ENCODE data around the gene RPF1.
A peak's percentile ranks its signal among the peaks of the same experiment; 100 is the strongest.

Gene RPF1

GRCh38 chr1:84452436-84452835 lies 26.6 kb upstream of the RPF1 start:
- Histone ChIP-seq H3K4me3 (ENCODE audit: low read length) (no peak overlapping the region), H3K9ac (ENCODE audit: low read length) (no peak overlapping the region), H3K9me3 (ENCODE audit: control insufficient read depth, low read length) (no peaks in the 10 kb centered on the region), H3K27me3 (ENCODE audit: control insufficient read depth, insufficient read depth, low read length) (peaks cover 4% of the 10 kb centered on the region), H3K36me3 (ENCODE audit: control insufficient read depth, insufficient read depth, low read length) (no peaks in the 10 kb centered on the region), H3K4me1 (ENCODE audit: control insufficient read depth, insufficient read depth, low read length) (no peaks in the 10 kb centered on the region)

GRCh38 chr1:84462118-84462517 lies 16.9 kb upstream of the RPF1 start:
- Histone ChIP-seq H3K27me3 (ENCODE audit: control insufficient read depth, insufficient read depth, low read length) (peaks cover 3% of the 10 kb centered on the region), H3K9me3 (ENCODE audit: control insufficient read depth, low read length) (no peaks in the 10 kb centered on the region), H3K36me3 (ENCODE audit: control insufficient read depth, insufficient read depth, low read length) (no peaks in the 10 kb centered on the region), H3K4me1 (ENCODE audit: control insufficient read depth, insufficient read depth, low read length) (no peaks in the 10 kb centered on the region), H3K9ac (ENCODE audit: low read length) (no peak overlapping the region), H3K4me3 (ENCODE audit: low read length) (no peak overlapping the region)

GRCh38 chr1:84467298-84467697 lies 11.8 kb upstream of the RPF1 start:
- Histone ChIP-seq H3K36me3 (ENCODE audit: control insufficient read depth, insufficient read depth, low read length) (no peaks in the 10 kb centered on the region), H3K4me3 (ENCODE audit: low read length) (no peak overlapping the region), H3K27me3 (ENCODE audit: control insufficient read depth, insufficient read depth, low read length) (peaks cover 12% of the 10 kb centered on the region), H3K9me3 (ENCODE audit: control insufficient read depth, low read length) (no peaks in the 10 kb centered on the region), H3K4me1 (ENCODE audit: control insufficient read depth, insufficient read depth, low read length) (no peaks in the 10 kb centered on the region), H3K9ac (ENCODE audit: low read length) (no peak overlapping the region)

- Histone ChIP-seq H3K9ac (ENCODE audit: low read length) (no peak overlapping the region), H3K27me3 (ENCODE audit: control insufficient read depth, insufficient read depth, low read length) (peaks cover 20% of the 10 kb centered on the region), H3K4me3 (ENCODE audit: low read length) (no peak overlapping the region), H3K4me1 (ENCODE audit: control insufficient read depth, insufficient read depth, low read length) (peaks cover 6% of the 10 kb centered on the region), H3K9me3 (ENCODE audit: control insufficient read depth, low read length) (no peaks in the 10 kb centered on the region), H3K36me3 (ENCODE audit: control insufficient read depth, insufficient read depth, low read length) (peaks cover under 1% of the 10 kb centered on the region)
Observed at GRCh38 chr1:84476225-84476624, 2.8 kb upstream of the RPF1 start.

GRCh38 chr1:84479998-84480397 lies 932 bp downstream of the RPF1 start:
- Histone ChIP-seq H3K27me3 (ENCODE audit: control insufficient read depth, insufficient read depth, low read length) (peaks cover 8% of the 10 kb centered on the region), H3K4me1 (ENCODE audit: control insufficient read depth, insufficient read depth, low read length) (peaks cover 8% of the 10 kb centered on the region), H3K36me3 (ENCODE audit: control insufficient read depth, insufficient read depth, low read length) (peaks cover 6% of the 10 kb centered on the region), H3K9ac (ENCODE audit: low read length) (peak overlapping the region; percentile 71), H3K9me3 (ENCODE audit: control insufficient read depth, low read length) (no peaks in the 10 kb centered on the region), H3K4me3 (ENCODE audit: low read length) (peak overlapping the region; percentile 53)

GRCh38 chr1:84480650-84481049 lies 1.6 kb downstream of the RPF1 start:
- H3K9ac ChIP-seq (ENCODE audit: low read length), result no peak overlapping the region

GRCh38 chr1:84481317-84481716 lies 2.3 kb downstream of the RPF1 start:
- Histone ChIP-seq H3K4me3 (ENCODE audit: low read length) (no peak overlapping the region), H3K9ac (ENCODE audit: low read length) (no peak overlapping the region), H3K9me3 (ENCODE audit: control insufficient read depth, low read length) (no peaks in the 10 kb centered on the region), H3K36me3 (ENCODE audit: control insufficient read depth, insufficient read depth, low read length) (peaks cover 6% of the 10 kb centered on the region), H3K4me1 (ENCODE audit: control insufficient read depth, insufficient read depth, low read length) (peaks cover 8% of the 10 kb centered on the region), H3K27me3 (ENCODE audit: control insufficient read depth, insufficient read depth, low read length) (peaks cover 8% of the 10 kb centered on the region)

More at GRCh38 chr1:84480650-84481049, 1.6 kb downstream of the RPF1 start:
- Histone ChIP-seq H3K27me3 (ENCODE audit: control insufficient read depth, insufficient read depth, low read length) (peaks cover 8% of the 10 kb centered on the region), H3K4me1 (ENCODE audit: control insufficient read depth, insufficient read depth, low read length) (peaks cover 8% of the 10 kb centered on the region), H3K4me3 (ENCODE audit: low read length) (no peak overlapping the region), H3K36me3 (ENCODE audit: control insufficient read depth, insufficient read depth, low read length) (peaks cover 6% of the 10 kb centered on the region), H3K9me3 (ENCODE audit: control insufficient read depth, low read length) (no peaks in the 10 kb centered on the region)

GRCh38 chr1:84488107-84488506 lies 9.0 kb downstream of the RPF1 start:
- Histone ChIP-seq H3K36me3 (ENCODE audit: control insufficient read depth, insufficient read depth, low read length) (peaks cover 5% of the 10 kb centered on the region), H3K4me3 (ENCODE audit: low read length) (no peak overlapping the region), H3K9me3 (ENCODE audit: control insufficient read depth, low read length) (no peaks in the 10 kb centered on the region), H3K9ac (ENCODE audit: low read length) (no peak overlapping the region), H3K27me3 (ENCODE audit: control insufficient read depth, insufficient read depth, low read length) (no peaks in the 10 kb centered on the region), H3K4me1 (ENCODE audit: control insufficient read depth, insufficient read depth, low read length) (no peaks in the 10 kb centered on the region)

- H3K9me3 ChIP-seq (ENCODE audit: control insufficient read depth, low read length), result no peaks in the 10 kb centered on the region
- H3K27me3 ChIP-seq (ENCODE audit: control insufficient read depth, insufficient read depth, low read length), result no peaks in the 10 kb centered on the region
- H3K36me3 ChIP-seq (ENCODE audit: control insufficient read depth, insufficient read depth, low read length), result peaks cover 5% of the 10 kb centered on the region
- no peaks in the 10 kb centered on the region for H3K4me1 ChIP-seq (ENCODE audit: control insufficient read depth, insufficient read depth, low read length)
- no peak overlapping the region for H3K9ac ChIP-seq (ENCODE audit: low read length)
- no peak overlapping the region for H3K4me3 ChIP-seq (ENCODE audit: low read length)
Observed at GRCh38 chr1:84489766-84490165, 10.7 kb downstream of the RPF1 start.

- Histone ChIP-seq H3K36me3 (ENCODE audit: control insufficient read depth, insufficient read depth, low read length) (peaks cover 8% of the 10 kb centered on the region), H3K9ac (ENCODE audit: low read length) (no peak overlapping the region)
Observed at GRCh38 chr1:84492726-84493125, 13.7 kb downstream of the RPF1 start.

GRCh38 chr1:84493747-84494146 lies 14.7 kb downstream of the RPF1 start:
- no peak overlapping the region for H3K4me3 ChIP-seq (ENCODE audit: low read length)
- H3K9ac ChIP-seq (ENCODE audit: low read length), result no peak overlapping the region
- peaks cover 5% of the 10 kb centered on the region for H3K4me1 ChIP-seq (ENCODE audit: control insufficient read depth, insufficient read depth, low read length)
- peaks cover 11% of the 10 kb centered on the region for H3K36me3 ChIP-seq (ENCODE audit: control insufficient read depth, insufficient read depth, low read length)
- H3K9me3 ChIP-seq (ENCODE audit: control insufficient read depth, low read length), result no peaks in the 10 kb centered on the region
- no peaks in the 10 kb centered on the region for H3K27me3 ChIP-seq (ENCODE audit: control insufficient read depth, insufficient read depth, low read length)

More at GRCh38 chr1:84492726-84493125, 13.7 kb downstream of the RPF1 start:
- Histone ChIP-seq H3K27me3 (ENCODE audit: control insufficient read depth, insufficient read depth, low read length) (no peaks in the 10 kb centered on the region), H3K4me3 (ENCODE audit: low read length) (no peak overlapping the region), H3K4me1 (ENCODE audit: control insufficient read depth, insufficient read depth, low read length) (peaks cover 3% of the 10 kb centered on the region), H3K9me3 (ENCODE audit: control insufficient read depth, low read length) (no peaks in the 10 kb centered on the region)

- Histone ChIP-seq H3K9ac (ENCODE audit: low read length) (no peak overlapping the region), H3K4me1 (ENCODE audit: control insufficient read depth, insufficient read depth, low read length) (peaks cover 9% of the 10 kb centered on the region), H3K36me3 (ENCODE audit: control insufficient read depth, insufficient read depth, low read length) (peaks cover 6% of the 10 kb centered on the region)
Observed at GRCh38 chr1:84496498-84496897, 17.4 kb downstream of the RPF1 start.

GRCh38 chr1:84497631-84498275 lies 18.7 kb downstream of the RPF1 start:
- Histone ChIP-seq H3K9me3 (ENCODE audit: control insufficient read depth, low read length) (no peaks in the 10 kb centered on the region), H3K4me1 (ENCODE audit: control insufficient read depth, insufficient read depth, low read length) (peaks cover 9% of the 10 kb centered on the region), H3K27me3 (ENCODE audit: control insufficient read depth, insufficient read depth, low read length) (no peaks in the 10 kb centered on the region), H3K9ac (ENCODE audit: low read length) (no peak overlapping the region), H3K4me3 (ENCODE audit: low read length) (no peak overlapping the region), H3K36me3 (ENCODE audit: control insufficient read depth, insufficient read depth, low read length) (peaks cover 6% of the 10 kb centered on the region)

More at GRCh38 chr1:84496498-84496897, 17.4 kb downstream of the RPF1 start:
- no peaks in the 10 kb centered on the region for H3K27me3 ChIP-seq (ENCODE audit: control insufficient read depth, insufficient read depth, low read length)
- H3K9me3 ChIP-seq (ENCODE audit: control insufficient read depth, low read length), result no peaks in the 10 kb centered on the region
- H3K4me3 ChIP-seq (ENCODE audit: low read length), result no peak overlapping the region
